WERI-Rb-1 (cell line): ENCODE data around the gene KLHL34.

ENCODE experiments used
- DNase-seq: peaks from one replicate; pipeline ENCODE4 v3.0.0-alpha.2; 2020
- H3K27ac ChIP-seq: fragments of 250-450 bp; sonication (Bioruptor Pico); 2 replicates; pipeline ENCODE4 v1.5.1; 2020; ENCODE audit warnings: mild to moderate bottlenecking, moderate library complexity
- H3K27me3 ChIP-seq: fragments of 250-450 bp; sonication (Bioruptor Pico); 2 replicates; pipeline ENCODE4 v1.5.1; 2021; ENCODE audit warnings: mild to moderate bottlenecking, low read depth, moderate library complexity; ENCODE audit not compliant: insufficient read depth, severe bottlenecking
- H3K36me3 ChIP-seq: fragments of 250-450 bp; sonication (Bioruptor Pico); 2 replicates; pipeline ENCODE4 v1.5.1; 2020; ENCODE audit warnings: mild to moderate bottlenecking, moderate library complexity
- H3K4me3 ChIP-seq: 2 replicates; pipeline ENCODE4 v1.5.1; 2011; ENCODE audit warnings: low read depth, mild to moderate bottlenecking, control low read depth, low read length
- H3K9me3 ChIP-seq: fragments of 250-450 bp; sonication (Bioruptor Pico); 2 replicates; pipeline ENCODE4 v1.5.1; 2021; ENCODE audit warnings: mild to moderate bottlenecking, moderate library complexity; ENCODE audit not compliant: severe bottlenecking
- TF ChIP-seq, protein P1 (sequence below): IDR thresholded peaks from 2 replicates; pipeline ENCODE4 v1.5.1; 2011; ENCODE audit warnings: low read depth, mild to moderate bottlenecking, control low read depth, inconsistent platforms, low read length

Gene KLHL34

DNA sequence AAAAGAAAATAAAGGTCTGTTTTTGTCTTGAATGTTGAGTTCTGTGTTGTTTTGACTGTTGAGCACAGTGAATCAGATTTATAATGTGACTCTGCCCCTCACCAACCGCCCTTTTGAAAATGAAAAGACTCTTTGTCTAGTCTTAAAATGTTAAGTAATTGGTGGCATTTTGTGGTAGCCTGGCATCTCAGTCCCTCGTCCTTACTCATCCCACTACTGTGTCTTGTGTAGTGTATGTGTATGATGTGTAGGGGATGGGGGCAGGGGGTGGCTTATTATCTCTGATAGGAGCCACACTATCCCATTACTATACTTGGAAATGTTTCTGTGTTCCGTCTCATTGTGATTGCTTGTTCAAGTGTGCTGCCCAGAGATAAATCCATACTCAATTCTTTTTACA is 12.2 kb downstream of the KLHL34 start:
- Histone ChIP-seq H3K36me3 (no peaks in the 10 kb centered on the region), H3K9me3 (no peaks in the 10 kb centered on the region), H3K4me3 (no peak overlapping the region), H3K27me3 (no peaks in the 10 kb centered on the region), H3K27ac (no peak overlapping the region)
- DNase-seq, result no peak
- TF ChIP-seq, protein P1, sequence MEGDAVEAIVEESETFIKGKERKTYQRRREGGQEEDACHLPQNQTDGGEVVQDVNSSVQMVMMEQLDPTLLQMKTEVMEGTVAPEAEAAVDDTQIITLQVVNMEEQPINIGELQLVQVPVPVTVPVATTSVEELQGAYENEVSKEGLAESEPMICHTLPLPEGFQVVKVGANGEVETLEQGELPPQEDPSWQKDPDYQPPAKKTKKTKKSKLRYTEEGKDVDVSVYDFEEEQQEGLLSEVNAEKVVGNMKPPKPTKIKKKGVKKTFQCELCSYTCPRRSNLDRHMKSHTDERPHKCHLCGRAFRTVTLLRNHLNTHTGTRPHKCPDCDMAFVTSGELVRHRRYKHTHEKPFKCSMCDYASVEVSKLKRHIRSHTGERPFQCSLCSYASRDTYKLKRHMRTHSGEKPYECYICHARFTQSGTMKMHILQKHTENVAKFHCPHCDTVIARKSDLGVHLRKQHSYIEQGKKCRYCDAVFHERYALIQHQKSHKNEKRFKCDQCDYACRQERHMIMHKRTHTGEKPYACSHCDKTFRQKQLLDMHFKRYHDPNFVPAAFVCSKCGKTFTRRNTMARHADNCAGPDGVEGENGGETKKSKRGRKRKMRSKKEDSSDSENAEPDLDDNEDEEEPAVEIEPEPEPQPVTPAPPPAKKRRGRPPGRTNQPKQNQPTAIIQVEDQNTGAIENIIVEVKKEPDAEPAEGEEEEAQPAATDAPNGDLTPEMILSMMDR, result no peak

GRCh38 chrX:21645431-21645830 is 12.7 kb downstream of the KLHL34 start:
- Histone ChIP-seq H3K36me3 (no peaks in the 10 kb centered on the region), H3K27me3 (no peaks in the 10 kb centered on the region), H3K9me3 (no peaks in the 10 kb centered on the region), H3K4me3 (no peak overlapping the region), H3K27ac (no peak overlapping the region)
- TF ChIP-seq, protein P1, result no peak
- DNase-seq, result no peak

GRCh38 chrX:21639775-21640174 is 18.4 kb downstream of the KLHL34 start:
- no peak for DNase-seq
- Histone ChIP-seq H3K4me3 (no peak overlapping the region), H3K27me3 (no peaks in the 10 kb centered on the region), H3K36me3 (no peaks in the 10 kb centered on the region), H3K9me3 (no peaks in the 10 kb centered on the region), H3K27ac (no peak overlapping the region)
- TF ChIP-seq, protein P1, result no peak

GRCh38 chrX:21638311-21638710 is 19.8 kb downstream of the KLHL34 start:
- Histone ChIP-seq H3K9me3 (no peaks in the 10 kb centered on the region), H3K4me3 (no peak overlapping the region), H3K36me3 (no peaks in the 10 kb centered on the region), H3K27me3 (no peaks in the 10 kb centered on the region), H3K27ac (no peak overlapping the region)
- DNase-seq, result no peak
- TF ChIP-seq, protein P1, result no peak

DNA sequence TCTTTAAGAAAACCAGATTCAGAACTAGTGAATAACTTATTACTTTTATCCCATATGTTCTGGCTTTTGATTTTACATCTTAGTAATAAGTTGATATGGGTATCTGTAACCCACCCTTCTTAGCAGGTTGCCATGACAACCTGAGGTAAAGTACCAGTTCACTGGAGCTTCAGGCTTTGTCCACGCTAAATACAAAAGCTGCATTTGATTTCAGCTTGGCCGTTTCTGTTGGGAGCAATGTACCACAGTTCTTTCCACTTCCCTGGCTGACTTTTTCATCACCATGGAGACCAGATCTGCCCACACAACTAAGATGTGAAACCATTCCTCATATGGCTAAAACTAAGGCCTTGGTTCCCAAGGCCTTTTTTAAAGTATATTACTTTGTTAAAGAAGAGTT is 26.1 kb downstream of the KLHL34 start:
- Histone ChIP-seq H3K36me3 (no peaks in the 10 kb centered on the region), H3K27ac (no peak overlapping the region), H3K4me3 (no peak overlapping the region), H3K9me3 (no peaks in the 10 kb centered on the region), H3K27me3 (no peaks in the 10 kb centered on the region)
- TF ChIP-seq, protein P1, result no peak
- no peak for DNase-seq

- no peak overlapping the region for H3K27ac ChIP-seq
- H3K36me3 ChIP-seq, result no peaks in the 10 kb centered on the region
- H3K9me3 ChIP-seq, result no peaks in the 10 kb centered on the region
- H3K27me3 ChIP-seq, result no peaks in the 10 kb centered on the region
- TF ChIP-seq, protein P1, result no peak
- no peak for DNase-seq
- H3K4me3 ChIP-seq, result no peak overlapping the region
These were observed 34.2 kb downstream of the KLHL34 start for GRCh38 chrX:21623778-21624501.
